Medulla oblongata (tissue), 1 donor: ENCODE results near the gene BEND4.
"Not testable (repeated sequence)": the region's sequence is repeated elsewhere in the genome, so short reads cannot be mapped to it uniquely, and the experiment has no call there.

ENCODE experiments used
- DNase-seq: peaks from one replicate; pipeline ENCODE4 v3.0.0-alpha.2; 2015; ENCODE audit errors: extremely low spot score

The BEND4 gene

GRCh38 chr4:42152507-42153504, at the start of gene BEND4:
Gene BEND4 (minus strand): TSS chr4:42152655. CDS start chr4:42152143, 512 bp downstream.
- no peak for DNase-seq

- DNase-seq: no peak
Measured at GRCh38 chr4:42197341-42197740, 44.9 kb upstream of the BEND4 start.

GRCh38 chr4:42172921-42173320, 20.5 kb upstream of the BEND4 start:
- DNase-seq: no peak

- no peak for DNase-seq
Measured at GRCh38 chr4:42172128-42172790, 19.8 kb upstream of the BEND4 start.

GRCh38 chr4:42167709-42168108, 15.3 kb upstream of the BEND4 start:
- DNase-seq: no peak

- DNase-seq: not testable (repeated sequence)
Measured at GRCh38 chr4:42166186-42166585, 13.7 kb upstream of the BEND4 start.

- no peak for DNase-seq
Measured at GRCh38 chr4:42159271-42160001, 7.0 kb upstream of the BEND4 start.

- DNase-seq: no peak
Measured at GRCh38 chr4:42151568-42152506, 618 bp downstream of the BEND4 start.

- no peak for DNase-seq
Measured at GRCh38 chr4:42150653-42151567, 1.5 kb downstream of the BEND4 start.

- DNase-seq: no peak
Measured at GRCh38 chr4:42149004-42149403, 3.5 kb downstream of the BEND4 start.

- no peak for DNase-seq
Measured at GRCh38 chr4:42148425-42148824, 4.0 kb downstream of the BEND4 start.

- no peak for DNase-seq
Measured at GRCh38 chr4:42144028-42144427, 8.4 kb downstream of the BEND4 start.

GRCh38 chr4:42142591-42142990, 9.9 kb downstream of the BEND4 start:
- no peak for DNase-seq

- no peak for DNase-seq
Measured at GRCh38 chr4:42136371-42136770, 16.1 kb downstream of the BEND4 start.

GRCh38 chr4:42133006-42133405, 19.4 kb downstream of the BEND4 start:
- DNase-seq: no peak

- no peak for DNase-seq
Measured at GRCh38 chr4:42132099-42132498, 20.4 kb downstream of the BEND4 start.

GRCh38 chr4:42123071-42123644, 29.3 kb downstream of the BEND4 start:
- DNase-seq: no peak

- no peak for DNase-seq
Measured at GRCh38 chr4:42122237-42122636, 30.2 kb downstream of the BEND4 start.

GRCh38 chr4:42119886-42120285, 32.6 kb downstream of the BEND4 start:
- DNase-seq: no peak

GRCh38 chr4:42112846-42113245, 39.6 kb downstream of the BEND4 start:
- no peak for DNase-seq
